Esophagus muscularis mucosa (tissue), 3 donors: Measurements from ENCODE around the gene SLAMF7.

Experiments used
- CTCF ChIP-seq, 3 experiments: fragments of 200-600 bp in 2 of 3; fragments of 450-650 bp in 1 of 3; sonication (generic) in 2 of 3; IDR thresholded peaks; one replicate each; pipeline ENCODE4 v1.5.1; 2017 to 2019; ENCODE audit warnings: antibody characterized with exemption in 3 of 3, mild to moderate bottlenecking in 2 of 3, moderate library complexity in 1 of 3
- POLR2A ChIP-seq: fragments of 450-650 bp; IDR thresholded peaks from one replicate; pipeline ENCODE4 v1.6.1; 2017; ENCODE audit warnings: antibody characterized with exemption, moderate library complexity, mild to moderate bottlenecking, low read depth
- POLR2AphosphoS5 ChIP-seq, 2 donors: sonication (generic); formaldehyde crosslinking; IDR thresholded peaks; one replicate each; pipeline ENCODE4 v1.6.1; 2017; ENCODE audit warnings: antibody characterized with exemption in 2 of 2

- TF ChIP-seq POLR2A, result no peak
- no peak for TF ChIP-seq CTCF (IDR thresholded peaks at IDR 0.05)
- TF ChIP-seq POLR2AphosphoS5 (IDR thresholded peaks at IDR 0.05), result no peak
These were observed 14.4 kb upstream of the SLAMF7 start for GRCh38 chr1:160724465-160725242.
